Esophagus muscularis mucosa (tissue), 4 donors: Measurements from ENCODE around the gene ZDHHC24.

Source experiments
- EP300 ChIP-seq: sonication (generic); formaldehyde crosslinking; IDR thresholded peaks from one replicate; pipeline ENCODE4 v1.6.1; 2017; ENCODE audit warnings: antibody characterized with exemption
- POLR2A ChIP-seq: fragments of 450-650 bp; IDR thresholded peaks from one replicate; pipeline ENCODE4 v1.6.1; 2017; ENCODE audit warnings: antibody characterized with exemption, moderate library complexity, mild to moderate bottlenecking, low read depth
- POLR2AphosphoS5 ChIP-seq, 2 donors: sonication (generic); formaldehyde crosslinking; IDR thresholded peaks; one replicate each; pipeline ENCODE4 v1.6.1; 2017; ENCODE audit warnings: antibody characterized with exemption in 2 of 2
- TF ChIP-seq, protein P1 (sequence below), 3 experiments: fragments of 200-600 bp in 2 of 3; fragments of 450-650 bp in 1 of 3; sonication (generic) in 2 of 3; IDR thresholded peaks; one replicate each; pipeline ENCODE4 v1.5.1; 2017 to 2019; ENCODE audit warnings: antibody characterized with exemption in 3 of 3, mild to moderate bottlenecking in 2 of 3, moderate library complexity in 1 of 3

GRCh38 chr11:66570079-66570849, 24.4 kb upstream of the ZDHHC24 start:
- TF ChIP-seq, protein P1, sequence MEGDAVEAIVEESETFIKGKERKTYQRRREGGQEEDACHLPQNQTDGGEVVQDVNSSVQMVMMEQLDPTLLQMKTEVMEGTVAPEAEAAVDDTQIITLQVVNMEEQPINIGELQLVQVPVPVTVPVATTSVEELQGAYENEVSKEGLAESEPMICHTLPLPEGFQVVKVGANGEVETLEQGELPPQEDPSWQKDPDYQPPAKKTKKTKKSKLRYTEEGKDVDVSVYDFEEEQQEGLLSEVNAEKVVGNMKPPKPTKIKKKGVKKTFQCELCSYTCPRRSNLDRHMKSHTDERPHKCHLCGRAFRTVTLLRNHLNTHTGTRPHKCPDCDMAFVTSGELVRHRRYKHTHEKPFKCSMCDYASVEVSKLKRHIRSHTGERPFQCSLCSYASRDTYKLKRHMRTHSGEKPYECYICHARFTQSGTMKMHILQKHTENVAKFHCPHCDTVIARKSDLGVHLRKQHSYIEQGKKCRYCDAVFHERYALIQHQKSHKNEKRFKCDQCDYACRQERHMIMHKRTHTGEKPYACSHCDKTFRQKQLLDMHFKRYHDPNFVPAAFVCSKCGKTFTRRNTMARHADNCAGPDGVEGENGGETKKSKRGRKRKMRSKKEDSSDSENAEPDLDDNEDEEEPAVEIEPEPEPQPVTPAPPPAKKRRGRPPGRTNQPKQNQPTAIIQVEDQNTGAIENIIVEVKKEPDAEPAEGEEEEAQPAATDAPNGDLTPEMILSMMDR (IDR thresholded peaks at IDR 0.05) = no peak
- no peak for TF ChIP-seq POLR2AphosphoS5 (IDR thresholded peaks at IDR 0.05)
- no peak for TF ChIP-seq POLR2A
- no peak for TF ChIP-seq EP300
